Stimulated activated naive B cell treated with anti-CD40 and anti-IgM and Interleukin-4, amounts not matched to agents 10 μg/mL and 1 μg/mL and 100 μg/mL, for 72 hours (primary cell): ENCODE data around the gene DHRS9.
A peak's percentile ranks its signal among the peaks of the same experiment; 100 is the strongest.

ENCODE experiments used
- ATAC-seq, 2 donors: fragments of 150-1000 bp; cut with Tn5 transposase; replicated peaks; 2 replicates each; pipeline ENCODE4 v1.10.0; 2021; ENCODE audit warnings: moderate library complexity in 1 of 2
- DNase-seq: peaks from one replicate; pipeline ENCODE4 v3.0.0; 2021
- H3K27ac Mint-ChIP-seq: one replicate; pipeline ENCODE4 v1.8.0; 2022; ENCODE audit warnings: mild to moderate bottlenecking, mixed read lengths
- H3K27me3 Mint-ChIP-seq, 2 donors: one replicate each; pipeline ENCODE4 v1.8.0; 2022; ENCODE audit warnings: mixed read lengths in 2 of 2
- H3K36me3 Mint-ChIP-seq, 2 donors: one replicate each; pipeline ENCODE4 v1.8.0; 2022; ENCODE audit warnings: mixed read lengths in 2 of 2, mild to moderate bottlenecking in 1 of 2
- H3K4me1 Mint-ChIP-seq, 2 donors: one replicate each; pipeline ENCODE4 v1.8.0; 2022; ENCODE audit warnings: mixed read lengths in 2 of 2, mild to moderate bottlenecking in 1 of 2
- H3K4me3 Mint-ChIP-seq, 2 donors: one replicate each; pipeline ENCODE4 v1.8.0; 2022; ENCODE audit warnings: mild to moderate bottlenecking in 2 of 2, mixed read lengths in 2 of 2, moderate library complexity in 1 of 2
- H3K9me3 Mint-ChIP-seq, 2 donors: one replicate each; pipeline ENCODE4 v1.8.0; 2022; ENCODE audit warnings: mixed read lengths in 2 of 2, mild to moderate bottlenecking in 1 of 2

Gene DHRS9

DNA sequence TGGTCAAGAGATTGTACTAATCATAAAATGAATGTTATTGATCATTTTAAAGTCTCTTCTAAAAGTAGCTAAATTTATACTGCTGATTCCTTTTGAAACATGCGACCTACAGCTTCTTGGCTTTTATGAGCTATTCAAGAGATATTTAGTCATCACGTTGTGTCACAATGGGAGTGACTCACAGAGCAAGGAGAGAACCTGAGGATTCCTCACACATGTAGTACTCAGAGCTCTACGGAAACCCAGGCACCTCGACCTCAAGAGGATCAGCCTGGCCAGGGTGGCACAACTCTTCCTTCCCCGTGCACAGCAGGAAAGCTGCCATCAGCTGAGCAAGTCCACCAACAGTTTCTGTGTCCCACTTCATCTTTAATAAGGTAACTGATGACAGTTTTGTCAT lies at the start of gene DHRS9:
Gene DHRS9 (plus strand): TSS at position 223 of the 400 bp plus-strand sequence. CDS start 12,019 bp downstream, outside the sequence.
- Mint-ChIP-seq H3K36me3 (peaks cover 0 to 3% of the 10 kb centered on the region in 2 donors), H3K4me1 (peaks cover 20 to 31% of the 10 kb centered on the region in 2 donors), H3K27ac (no peak within 1 kb of the TSS), H3K9me3 (no peaks in the 10 kb centered on the region), H3K4me3 (no peak within 1 kb of the TSS), H3K27me3 (no peaks in the 10 kb centered on the region)
- ATAC-seq: no peak
- DNase-seq: no peak

DNA sequence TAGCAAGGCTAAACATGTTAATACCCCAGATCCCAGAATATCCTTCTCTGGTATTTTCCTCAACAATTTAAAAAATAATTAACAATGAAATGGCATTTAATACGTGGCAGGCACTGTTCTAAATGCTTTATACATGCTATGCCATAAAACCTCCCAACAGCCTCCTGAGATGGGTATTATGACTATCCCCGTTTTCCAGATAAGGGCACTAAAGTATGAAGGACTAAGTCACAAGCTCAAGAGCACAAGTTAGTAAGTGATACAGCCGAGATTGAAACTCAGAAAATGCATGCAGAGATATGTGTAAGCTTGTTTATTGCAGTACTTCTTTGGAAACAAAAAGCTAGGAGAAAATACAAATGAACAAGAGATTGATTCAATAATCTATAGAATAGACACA lies 46.2 kb upstream of the DHRS9 start:
- Mint-ChIP-seq H3K4me3 (no peak overlapping the region), H3K9me3 (no peaks in the 10 kb centered on the region), H3K27ac (no peak overlapping the region), H3K36me3 (no peaks in the 10 kb centered on the region), H3K27me3 (no peaks in the 10 kb centered on the region), H3K4me1 (no peaks in the 10 kb centered on the region)
- ATAC-seq (no peak), DNase-seq (no peak)

DNA sequence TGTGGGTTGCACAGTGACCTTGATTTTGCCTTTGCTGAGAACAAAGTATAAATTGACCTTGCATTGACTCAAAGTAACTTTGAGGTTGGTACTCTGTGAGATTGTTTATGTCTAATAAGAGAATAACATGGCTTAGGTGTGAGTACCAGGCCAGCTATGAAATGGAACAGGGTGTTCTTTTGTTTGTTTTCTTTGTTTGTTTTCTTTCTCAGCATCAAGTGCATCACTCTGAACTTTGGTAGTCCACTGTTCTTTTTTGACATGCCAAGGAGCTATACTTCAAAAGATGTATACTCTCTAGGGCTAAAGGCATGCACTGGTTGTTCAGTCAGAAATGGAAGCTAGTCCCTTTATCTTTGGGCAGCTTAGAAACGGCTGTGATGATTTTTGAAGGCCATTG lies 43.3 kb upstream of the DHRS9 start:
- Mint-ChIP-seq H3K27ac (no peak overlapping the region), H3K9me3 (no peaks in the 10 kb centered on the region), H3K36me3 (no peaks in the 10 kb centered on the region), H3K27me3 (no peaks in the 10 kb centered on the region), H3K4me3 (no peak overlapping the region), H3K4me1 (no peaks in the 10 kb centered on the region)
- no peak for ATAC-seq
- DNase-seq: no peak

DNA sequence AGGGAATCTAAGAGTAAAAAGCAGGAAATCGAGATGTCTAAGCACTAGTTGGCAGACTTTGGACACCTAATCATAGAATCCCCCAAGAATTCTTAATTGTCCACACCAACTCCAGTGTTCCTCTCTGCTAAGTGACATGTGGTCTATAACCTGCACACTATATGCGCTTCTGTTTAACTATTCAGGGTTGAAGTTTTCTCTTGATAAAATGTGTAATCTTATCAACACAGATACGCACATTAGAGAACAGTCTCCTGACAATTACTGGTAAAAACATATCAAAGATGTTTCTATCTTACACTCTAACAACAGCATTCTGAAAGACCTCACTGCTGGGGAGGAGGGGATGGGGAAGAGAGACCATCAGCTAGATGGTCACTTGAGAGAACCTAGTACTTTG lies 42.1 kb upstream of the DHRS9 start:
- H3K27me3 Mint-ChIP-seq: no peaks in the 10 kb centered on the region
- DNase-seq (no peak), ATAC-seq (no peak)
- H3K4me3 Mint-ChIP-seq: no peak overlapping the region
- no peak overlapping the region for H3K27ac Mint-ChIP-seq
- no peaks in the 10 kb centered on the region for H3K9me3 Mint-ChIP-seq
- H3K36me3 Mint-ChIP-seq: no peaks in the 10 kb centered on the region
- no peaks in the 10 kb centered on the region for H3K4me1 Mint-ChIP-seq

DNA sequence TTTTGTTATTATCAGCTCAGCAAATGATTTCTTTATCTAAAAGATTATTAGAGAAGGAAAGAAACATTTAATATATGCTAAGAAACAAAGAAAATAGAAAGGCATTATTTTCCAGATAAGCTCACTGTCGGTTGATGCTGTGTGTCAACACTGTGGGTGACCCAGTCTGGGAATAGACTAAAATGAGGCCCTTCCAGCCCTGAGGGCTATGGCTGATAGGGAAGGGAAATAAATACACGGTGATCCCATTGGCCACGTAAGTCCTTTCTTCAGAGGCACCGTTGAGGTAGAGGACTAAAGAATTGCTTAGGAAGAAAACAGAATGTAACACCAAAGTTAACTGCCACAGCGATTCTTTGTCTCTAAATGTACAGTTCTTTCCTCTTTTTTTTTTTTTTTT lies 40.0 kb upstream of the DHRS9 start:
- no peak for DNase-seq
- H3K36me3 Mint-ChIP-seq: peaks cover 0 to 3% of the 10 kb centered on the region in 2 donors
- H3K4me1 Mint-ChIP-seq: no peaks in the 10 kb centered on the region
- H3K27ac Mint-ChIP-seq: no peak overlapping the region
- no peak for ATAC-seq
- H3K9me3 Mint-ChIP-seq: peaks cover 5 to 9% of the 10 kb centered on the region in 2 donors
- no peaks in the 10 kb centered on the region for H3K27me3 Mint-ChIP-seq
- H3K4me3 Mint-ChIP-seq: no peak overlapping the region

DNA sequence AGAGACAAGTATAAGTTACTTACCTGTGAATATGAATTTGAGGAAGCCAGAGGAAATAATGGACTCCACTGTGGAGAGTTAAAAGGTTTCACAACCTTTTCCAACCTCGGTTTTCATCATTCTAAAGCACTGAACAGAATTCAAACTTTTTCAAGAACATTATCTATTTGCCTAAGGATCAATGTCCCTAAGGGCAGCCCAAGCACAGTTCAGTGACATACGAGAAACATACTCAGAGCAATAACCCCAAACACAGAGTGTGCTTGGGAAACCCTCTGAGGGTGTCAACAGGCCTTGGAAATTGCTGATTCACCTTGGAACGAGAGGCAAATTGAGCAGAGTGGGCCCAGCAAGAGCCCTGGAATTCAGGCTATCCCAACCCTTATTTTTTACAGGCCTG lies 38.2 kb upstream of the DHRS9 start, which contains the start of gene ABCB11:
Gene ABCB11 (minus strand): TSS at position 123 of the 400 bp plus-strand sequence. CDS start 13,199 bp downstream, outside the sequence.
- Mint-ChIP-seq H3K4me1 (no peaks in the 10 kb centered on the region), H3K27me3 (no peaks in the 10 kb centered on the region), H3K4me3 (no peak within 1 kb of the TSS), H3K27ac (no peak within 1 kb of the TSS), H3K9me3 (peaks cover 7 to 15% of the 10 kb centered on the region in 2 donors), H3K36me3 (peaks cover 0 to 3% of the 10 kb centered on the region in 2 donors)
- ATAC-seq: no peak
- DNase-seq: no peak

DNA sequence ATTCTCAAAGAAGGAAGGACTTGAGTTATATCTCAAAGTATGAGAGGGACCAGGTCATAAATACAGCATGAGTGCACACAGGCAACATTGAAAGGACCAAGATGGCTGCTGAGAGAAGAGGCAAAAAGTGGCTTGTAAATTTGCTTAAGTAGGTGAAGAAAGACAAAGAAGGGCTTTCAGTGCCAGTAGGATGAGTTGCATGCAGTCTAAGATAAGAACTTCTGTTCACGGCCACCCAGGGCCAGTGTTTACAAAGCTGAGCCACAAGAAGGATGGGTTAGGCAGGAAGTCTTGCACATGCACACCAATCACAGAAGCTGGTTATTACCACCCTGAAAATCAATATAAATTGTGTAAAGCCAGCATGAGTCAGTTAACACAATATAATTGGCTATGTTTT lies 35.1 kb upstream of the DHRS9 start:
- Mint-ChIP-seq H3K4me1 (peaks cover 9 to 17% of the 10 kb centered on the region in 2 donors), H3K9me3 (peaks cover 7 to 15% of the 10 kb centered on the region in 2 donors), H3K4me3 (no peak overlapping the region), H3K36me3 (peaks cover 0 to 3% of the 10 kb centered on the region in 2 donors), H3K27ac (no peak overlapping the region), H3K27me3 (no peaks in the 10 kb centered on the region)
- DNase-seq (no peak), ATAC-seq (no peak)

DNA sequence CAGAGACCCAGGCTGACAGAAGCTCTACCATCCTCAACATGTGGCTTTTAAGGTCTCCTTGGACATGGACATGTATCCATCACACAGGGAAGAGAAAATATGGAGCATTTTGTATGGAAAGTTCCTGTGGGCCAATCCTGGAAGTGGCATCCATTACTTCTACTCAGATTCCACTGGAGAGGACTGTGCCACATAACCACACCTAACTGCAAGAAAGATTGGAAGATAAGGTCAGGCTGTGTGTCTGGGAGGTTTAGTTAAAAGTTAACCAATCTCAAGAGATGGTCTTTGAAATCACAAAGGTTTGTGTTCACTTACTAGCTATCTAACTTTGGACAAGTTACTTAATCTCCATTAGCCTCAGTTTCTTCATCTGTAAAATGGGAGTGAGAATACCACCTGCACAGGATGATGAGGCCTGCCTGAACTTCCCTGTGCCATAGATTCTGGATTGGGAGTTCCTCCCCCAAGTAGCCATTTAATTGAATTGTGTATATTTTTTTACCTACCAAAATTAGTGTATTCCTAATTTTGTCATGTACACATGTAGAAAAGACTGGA lies 34.3 kb upstream of the DHRS9 start:
- Mint-ChIP-seq H3K36me3 (peaks cover 0 to 3% of the 10 kb centered on the region in 2 donors), H3K4me3 (no peak overlapping the region), H3K27me3 (no peaks in the 10 kb centered on the region), H3K4me1 (peaks cover 13 to 25% of the 10 kb centered on the region in 2 donors), H3K9me3 (peaks cover 7 to 15% of the 10 kb centered on the region in 2 donors), H3K27ac (no peak overlapping the region)
- no peak for ATAC-seq
- no peak for DNase-seq

DNA sequence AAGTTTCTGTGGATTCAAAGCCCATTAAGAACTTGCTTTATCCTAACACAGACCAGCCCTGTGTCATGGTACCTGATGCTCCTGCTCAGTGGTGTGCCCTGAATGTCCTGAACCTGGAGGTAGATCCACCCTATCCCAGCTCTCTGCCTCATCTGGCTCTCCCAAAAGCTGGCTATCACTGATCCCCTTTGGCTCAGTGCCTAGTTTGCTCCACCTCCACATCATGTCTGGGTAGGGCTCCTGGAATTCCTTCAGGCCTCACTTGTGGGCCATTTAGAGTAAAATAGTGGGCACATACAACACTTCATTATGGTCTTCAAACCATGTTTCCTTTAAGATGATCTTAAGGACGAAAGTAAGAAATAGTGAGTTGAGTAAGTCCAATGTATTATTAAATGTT lies 33.5 kb upstream of the DHRS9 start:
- ATAC-seq (no peak), DNase-seq (no peak)
- H3K4me1 Mint-ChIP-seq: peaks cover 13 to 25% of the 10 kb centered on the region in 2 donors
- H3K4me3 Mint-ChIP-seq: no peak overlapping the region
- no peak overlapping the region for H3K27ac Mint-ChIP-seq
- H3K36me3 Mint-ChIP-seq: peaks cover 0 to 3% of the 10 kb centered on the region in 2 donors
- no peaks in the 10 kb centered on the region for H3K27me3 Mint-ChIP-seq
- H3K9me3 Mint-ChIP-seq: peaks cover 7 to 15% of the 10 kb centered on the region in 2 donors

DNA sequence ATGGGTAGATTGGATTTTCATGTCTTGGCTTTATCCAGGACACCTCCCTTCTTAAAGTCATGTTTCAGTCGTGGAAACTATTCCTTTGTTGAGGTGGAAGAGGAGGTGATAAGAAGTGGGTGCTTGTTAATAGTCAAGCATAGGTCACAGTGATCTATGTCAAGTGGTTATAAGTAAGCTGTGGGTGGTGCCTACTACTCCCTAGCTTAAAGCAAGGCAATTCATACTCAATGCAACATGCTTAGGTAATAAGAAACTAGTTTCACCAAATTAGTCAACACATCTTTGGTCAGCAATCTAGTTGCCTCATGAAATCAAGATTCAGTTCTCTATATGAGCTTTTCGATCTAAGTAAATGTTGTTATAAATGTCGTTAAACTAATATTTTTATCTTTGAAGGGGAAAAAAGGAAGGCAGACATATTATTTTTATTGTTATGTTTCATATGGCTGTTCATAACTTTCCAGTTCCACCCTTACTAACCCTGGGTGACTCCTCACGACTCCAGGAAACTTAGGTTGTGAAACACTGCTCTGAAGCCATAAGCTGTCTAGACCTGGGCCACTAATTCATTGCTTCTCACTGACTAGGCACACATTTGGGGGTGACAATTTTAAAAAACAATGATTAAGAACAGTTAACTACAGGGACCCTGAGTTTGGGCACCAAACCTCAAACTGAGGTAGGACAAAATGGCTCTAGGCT lies 32.5 kb upstream of the DHRS9 start:
- Mint-ChIP-seq H3K4me3 (no peak overlapping the region), H3K4me1 (peaks cover 13 to 25% of the 10 kb centered on the region in 2 donors), H3K27me3 (no peaks in the 10 kb centered on the region), H3K36me3 (peaks cover 0 to 7% of the 10 kb centered on the region in 2 donors), H3K27ac (peak overlapping the region; percentile 81), H3K9me3 (peaks cover 9 to 20% of the 10 kb centered on the region in 2 donors)
- ATAC-seq (peak; percentile 32), DNase-seq (no peak)

DNA sequence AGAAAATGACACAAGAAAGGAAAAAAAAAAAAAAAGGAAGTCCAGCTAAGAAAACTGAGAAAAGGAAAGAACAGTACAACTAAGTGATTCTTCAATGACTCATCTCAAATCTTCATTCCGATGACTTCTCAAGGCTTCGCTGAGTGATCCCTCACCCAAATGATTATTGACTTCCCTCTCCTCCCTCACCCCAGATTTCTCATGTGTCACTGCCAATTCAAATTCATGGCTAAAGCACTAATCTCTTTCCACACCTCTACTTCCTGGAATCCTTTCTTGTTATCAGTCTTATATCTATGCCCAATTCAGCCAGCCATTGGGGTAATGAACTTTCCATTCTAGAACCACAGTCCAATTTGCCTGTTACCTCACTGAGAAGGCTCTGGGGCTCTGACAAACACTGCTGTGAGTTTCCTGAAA lies 31.0 kb upstream of the DHRS9 start:
- H3K27me3 Mint-ChIP-seq: no peaks in the 10 kb centered on the region
- peak; percentile 82 to 88 for ATAC-seq
- H3K4me1 Mint-ChIP-seq: peaks cover 13 to 25% of the 10 kb centered on the region in 2 donors
- H3K36me3 Mint-ChIP-seq: peaks cover 8 to 17% of the 10 kb centered on the region in 2 donors
- peak; percentile 35 for DNase-seq
- H3K27ac Mint-ChIP-seq: peak overlapping the region; percentile 78
- H3K4me3 Mint-ChIP-seq: peak overlapping the region in 1 of 2 donors; percentile 65
- peaks cover 14 to 20% of the 10 kb centered on the region in 2 donors for H3K9me3 Mint-ChIP-seq

DNA sequence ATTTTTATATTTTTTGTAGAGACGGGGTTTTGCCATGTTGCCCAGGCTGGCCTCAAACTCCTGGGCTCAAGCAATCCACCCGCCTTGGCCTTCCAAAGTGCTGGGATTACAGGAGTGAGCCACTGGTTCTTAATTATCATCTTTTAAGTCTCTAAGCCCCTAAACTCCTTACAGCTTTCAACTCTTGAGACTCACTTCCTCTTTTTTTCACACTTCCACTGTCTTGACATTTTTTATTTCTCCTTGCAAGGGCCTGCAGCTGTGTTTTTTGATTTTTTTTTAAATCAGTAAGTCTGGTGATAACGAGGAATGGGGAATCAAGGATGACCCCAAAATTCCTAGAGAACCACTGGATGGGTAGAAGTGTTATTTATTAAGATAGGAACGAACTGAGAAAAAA lies 29.7 kb upstream of the DHRS9 start:
- H3K4me1 Mint-ChIP-seq: peaks cover 13 to 25% of the 10 kb centered on the region in 2 donors
- peaks cover 14 to 17% of the 10 kb centered on the region in 2 donors for H3K9me3 Mint-ChIP-seq
- H3K27me3 Mint-ChIP-seq: no peaks in the 10 kb centered on the region
- H3K36me3 Mint-ChIP-seq: peaks cover 12 to 16% of the 10 kb centered on the region in 2 donors
- ATAC-seq (peak; percentile 26 to 40), DNase-seq (no peak)
- peak overlapping the region; percentile 29 to 71 for H3K4me3 Mint-ChIP-seq
- H3K27ac Mint-ChIP-seq: peak overlapping the region; percentile 37

DNA sequence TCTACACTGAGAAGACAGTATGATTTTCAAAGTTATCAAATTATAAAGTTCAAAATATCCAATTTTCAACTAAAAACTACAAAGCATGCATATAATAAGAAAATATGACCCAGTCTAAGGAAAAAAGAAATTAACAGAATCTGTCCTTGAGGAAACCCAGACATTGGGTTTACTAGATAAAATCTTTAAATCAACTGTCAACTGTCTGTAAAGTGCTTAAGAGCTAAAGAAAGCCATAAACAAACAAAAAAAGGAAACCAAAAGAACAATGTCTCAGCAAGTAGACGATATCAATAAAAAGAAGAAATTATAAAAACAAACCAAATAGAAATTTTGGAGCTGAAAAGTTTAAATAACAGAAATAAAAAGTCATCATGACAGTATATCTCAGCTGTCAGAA lies 27.8 kb upstream of the DHRS9 start:
- Mint-ChIP-seq H3K27ac (no peak overlapping the region), H3K27me3 (no peaks in the 10 kb centered on the region), H3K36me3 (peaks cover 15 to 16% of the 10 kb centered on the region in 2 donors), H3K9me3 (peaks cover 15 to 17% of the 10 kb centered on the region in 2 donors), H3K4me3 (no peak overlapping the region), H3K4me1 (peaks cover 13 to 25% of the 10 kb centered on the region in 2 donors)
- no peak for ATAC-seq
- DNase-seq: no peak

DNA sequence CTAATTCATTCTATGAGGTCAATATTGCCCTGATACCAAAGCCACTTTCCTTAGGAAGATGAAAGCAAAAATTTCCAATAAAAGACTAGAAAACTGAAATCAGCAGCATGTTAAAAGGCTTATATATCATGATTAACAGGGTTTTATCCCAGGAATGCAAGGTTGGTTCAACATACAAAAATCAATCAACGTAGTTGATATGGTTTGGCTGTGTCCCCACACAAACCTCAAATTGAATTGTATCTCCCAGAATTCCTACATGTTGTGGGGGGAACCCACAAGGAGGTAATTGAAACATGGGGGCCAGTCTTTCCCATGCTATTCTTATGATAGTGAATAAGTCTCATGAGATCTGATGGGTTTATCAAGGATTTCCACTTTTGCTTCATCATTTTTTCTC lies 26.5 kb upstream of the DHRS9 start:
- peaks cover 8 to 22% of the 10 kb centered on the region in 2 donors for H3K4me1 Mint-ChIP-seq
- H3K27ac Mint-ChIP-seq: no peak overlapping the region
- ATAC-seq (no peak), DNase-seq (no peak)
- H3K27me3 Mint-ChIP-seq: no peaks in the 10 kb centered on the region
- H3K36me3 Mint-ChIP-seq: peaks cover 15 to 16% of the 10 kb centered on the region in 2 donors
- H3K9me3 Mint-ChIP-seq: peaks cover 15 to 17% of the 10 kb centered on the region in 2 donors
- no peak overlapping the region for H3K4me3 Mint-ChIP-seq
